Brain microvascular endothelial cell (primary cell): Measurements from ENCODE around the gene CACNG5.

Experiments
- DNase-seq: peaks from one replicate; pipeline ENCODE4 v3.0.0-alpha.2; 2020
- H3K27ac ChIP-seq: fragments of 250-450 bp; sonication (Bioruptor Pico); 2 replicates; pipeline ENCODE4 v1.5.1; 2020; ENCODE audit warnings: mild to moderate bottlenecking, moderate library complexity
- H3K27me3 ChIP-seq: fragments of 250-450 bp; sonication (Bioruptor Pico); replicated peaks from 2 replicates; pipeline ENCODE4 v1.5.1; 2020; ENCODE audit warnings: mild to moderate bottlenecking
- H3K36me3 ChIP-seq: fragments of 250-450 bp; sonication (Bioruptor Pico); replicated peaks from 2 replicates; pipeline ENCODE4 v1.5.1; 2020; ENCODE audit warnings: mild to moderate bottlenecking
- H3K4me3 ChIP-seq: 2 replicates; pipeline ENCODE4 v1.5.1; 2011; ENCODE audit warnings: low read depth, mild to moderate bottlenecking, control low read depth, low read length, moderate library complexity
- in situ Hi-C: cut with HindIII; loops from 2 replicates; pipeline ENCODE4 v1.10.0; 2017; ENCODE audit warnings: low sequenced_read_pairs, low pct_ligation_motif_present
- TF ChIP-seq, protein P1 (sequence below): IDR thresholded peaks from 2 replicates; pipeline ENCODE4 v1.5.1; 2011; ENCODE audit warnings: low read depth, mild to moderate bottlenecking, moderate library complexity, low read length, control low read depth, inconsistent platforms; ENCODE audit errors: missing control alignments

The CACNG5 gene

DNA sequence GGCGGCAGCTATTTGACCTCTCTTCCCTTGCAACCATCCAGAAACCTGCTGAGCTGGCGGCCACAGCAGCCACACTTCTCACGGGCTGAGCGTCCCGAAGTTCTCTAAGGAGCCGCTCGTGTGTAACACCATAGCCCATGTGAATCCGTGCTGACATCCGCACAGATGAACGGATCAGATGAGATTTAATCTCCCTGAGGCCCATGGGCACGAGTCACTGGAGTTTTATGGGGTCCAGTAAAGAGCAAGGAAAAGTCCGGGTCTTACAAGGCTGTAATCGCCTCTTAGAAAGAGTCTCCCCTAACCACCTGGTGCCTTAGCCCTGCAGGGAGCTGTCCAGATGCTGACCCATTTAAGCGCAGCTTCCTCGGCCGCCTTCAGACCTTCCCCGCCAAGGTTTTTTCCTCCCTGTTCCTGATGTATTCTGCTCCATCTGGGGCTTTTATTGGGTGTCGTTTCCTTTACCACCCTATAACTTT is 5.5 kb upstream of the CACNG5 start:
- TF ChIP-seq, protein P1, sequence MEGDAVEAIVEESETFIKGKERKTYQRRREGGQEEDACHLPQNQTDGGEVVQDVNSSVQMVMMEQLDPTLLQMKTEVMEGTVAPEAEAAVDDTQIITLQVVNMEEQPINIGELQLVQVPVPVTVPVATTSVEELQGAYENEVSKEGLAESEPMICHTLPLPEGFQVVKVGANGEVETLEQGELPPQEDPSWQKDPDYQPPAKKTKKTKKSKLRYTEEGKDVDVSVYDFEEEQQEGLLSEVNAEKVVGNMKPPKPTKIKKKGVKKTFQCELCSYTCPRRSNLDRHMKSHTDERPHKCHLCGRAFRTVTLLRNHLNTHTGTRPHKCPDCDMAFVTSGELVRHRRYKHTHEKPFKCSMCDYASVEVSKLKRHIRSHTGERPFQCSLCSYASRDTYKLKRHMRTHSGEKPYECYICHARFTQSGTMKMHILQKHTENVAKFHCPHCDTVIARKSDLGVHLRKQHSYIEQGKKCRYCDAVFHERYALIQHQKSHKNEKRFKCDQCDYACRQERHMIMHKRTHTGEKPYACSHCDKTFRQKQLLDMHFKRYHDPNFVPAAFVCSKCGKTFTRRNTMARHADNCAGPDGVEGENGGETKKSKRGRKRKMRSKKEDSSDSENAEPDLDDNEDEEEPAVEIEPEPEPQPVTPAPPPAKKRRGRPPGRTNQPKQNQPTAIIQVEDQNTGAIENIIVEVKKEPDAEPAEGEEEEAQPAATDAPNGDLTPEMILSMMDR, result no peak
- peak; percentile 58 for DNase-seq
- in situ Hi-C loops, result no loop called here
- no peak overlapping the region for H3K27ac ChIP-seq
- H3K4me3 ChIP-seq, result no peak overlapping the region
- peaks cover 8% of the 10 kb centered on the region for H3K27me3 ChIP-seq
- H3K36me3 ChIP-seq, result no peaks in the 10 kb centered on the region

DNA sequence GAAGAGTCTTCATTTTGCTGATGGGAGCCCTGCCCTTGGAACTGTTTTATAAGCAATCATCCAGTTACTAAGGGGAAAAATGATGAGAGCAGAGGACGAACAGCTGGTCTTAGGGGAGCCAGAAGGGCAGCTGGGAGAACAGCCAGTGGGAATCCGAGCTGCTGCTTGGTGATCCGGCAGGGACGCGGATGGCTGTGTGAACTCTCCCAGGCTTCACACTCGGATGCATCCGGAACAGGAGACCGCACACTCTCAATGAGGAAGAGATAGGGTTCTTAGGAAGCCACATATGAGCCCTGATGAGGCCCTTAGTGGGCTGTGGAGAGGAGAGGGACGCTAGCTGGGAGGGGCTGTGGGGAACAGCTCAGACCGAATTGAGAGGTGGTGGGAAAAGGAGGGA is 5.0 kb upstream of the CACNG5 start:
- DNase-seq, result no peak
- in situ Hi-C loops, result no loop called here
- TF ChIP-seq, protein P1, result no peak
- H3K4me3 ChIP-seq, result no peak overlapping the region
- H3K27ac ChIP-seq, result no peak overlapping the region
- no peaks in the 10 kb centered on the region for H3K36me3 ChIP-seq
- peaks cover 11% of the 10 kb centered on the region for H3K27me3 ChIP-seq

DNA sequence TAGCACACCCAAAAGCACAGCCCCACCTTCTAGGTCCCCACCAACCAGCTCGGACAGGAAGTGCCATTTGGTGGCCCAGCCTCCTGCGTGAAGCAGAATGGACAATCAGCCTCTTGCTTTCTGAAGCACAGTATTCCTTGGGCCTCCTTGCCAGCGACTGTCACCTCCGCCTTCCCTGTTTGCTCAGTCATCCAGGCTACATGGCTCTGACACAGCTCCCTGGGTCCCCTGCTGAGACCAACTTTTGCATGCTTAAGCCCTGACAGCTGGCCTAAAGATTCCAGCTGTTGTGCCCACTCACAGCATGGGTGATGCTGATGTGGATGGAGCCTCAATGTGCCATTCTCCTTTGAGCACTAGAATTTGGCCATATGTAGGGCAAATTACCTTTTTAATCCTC is 4.5 kb upstream of the CACNG5 start:
- Histone ChIP-seq H3K27me3 (peaks cover 15% of the 10 kb centered on the region), H3K27ac (no peak overlapping the region), H3K36me3 (no peaks in the 10 kb centered on the region), H3K4me3 (no peak overlapping the region)
- TF ChIP-seq, protein P1, result no peak
- no peak for DNase-seq
- in situ Hi-C loops, result no loop called here

DNA sequence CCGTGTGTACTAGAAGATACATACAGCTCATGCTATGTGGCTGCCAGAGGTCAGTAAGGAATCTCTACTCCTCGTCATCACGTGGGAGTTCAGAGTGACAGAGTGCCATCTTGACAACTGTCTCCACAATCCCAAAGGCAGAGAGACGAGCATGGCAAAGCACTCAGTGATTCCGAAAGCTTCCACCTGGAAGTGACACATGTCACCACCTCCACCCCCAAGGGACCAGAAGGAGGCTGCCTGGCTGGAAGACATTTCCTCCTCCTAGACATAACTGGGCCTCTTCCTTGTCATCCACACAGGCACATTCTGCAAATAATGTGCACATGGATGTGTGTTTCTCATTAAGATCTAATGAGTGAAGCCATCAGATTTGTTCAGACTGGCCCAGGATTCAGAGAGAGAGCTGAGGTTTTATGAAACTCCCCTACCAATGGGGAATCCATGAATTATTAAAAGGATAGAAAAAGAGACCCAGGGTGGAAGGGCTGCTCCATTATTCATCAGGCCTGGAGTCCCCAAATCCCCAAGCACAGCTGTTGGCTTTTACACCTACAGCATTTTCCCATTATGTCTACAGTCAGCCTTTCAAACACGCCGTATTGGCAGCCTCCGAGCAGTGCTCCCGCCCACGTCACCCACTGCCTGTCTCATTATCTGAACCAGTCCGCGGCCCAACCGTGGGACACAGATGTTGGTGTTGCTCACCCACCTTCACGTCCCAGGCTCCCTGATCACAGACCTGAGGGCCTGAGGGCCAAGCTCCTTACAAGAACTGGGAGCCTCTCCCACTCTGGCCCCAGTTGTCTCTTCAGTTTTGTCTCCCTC is 3.3 kb upstream of the CACNG5 start:
- DNase-seq, result no peak
- H3K27ac ChIP-seq, result no peak overlapping the region
- H3K36me3 ChIP-seq, result no peaks in the 10 kb centered on the region
- no peak overlapping the region for H3K4me3 ChIP-seq
- H3K27me3 ChIP-seq, result peaks cover 24% of the 10 kb centered on the region
- in situ Hi-C loops, result no loop called here
- TF ChIP-seq, protein P1, result no peak

GRCh38 chr17:66833201-66833600 is 1.7 kb upstream of the CACNG5 start:
- H3K36me3 ChIP-seq, result no peaks in the 10 kb centered on the region
- no peak for DNase-seq
- no peak overlapping the region for H3K4me3 ChIP-seq
- TF ChIP-seq, protein P1, result no peak
- H3K27ac ChIP-seq, result no peak overlapping the region
- in situ Hi-C loops, result no loop called here
- H3K27me3 ChIP-seq, result peaks cover 27% of the 10 kb centered on the region

DNA sequence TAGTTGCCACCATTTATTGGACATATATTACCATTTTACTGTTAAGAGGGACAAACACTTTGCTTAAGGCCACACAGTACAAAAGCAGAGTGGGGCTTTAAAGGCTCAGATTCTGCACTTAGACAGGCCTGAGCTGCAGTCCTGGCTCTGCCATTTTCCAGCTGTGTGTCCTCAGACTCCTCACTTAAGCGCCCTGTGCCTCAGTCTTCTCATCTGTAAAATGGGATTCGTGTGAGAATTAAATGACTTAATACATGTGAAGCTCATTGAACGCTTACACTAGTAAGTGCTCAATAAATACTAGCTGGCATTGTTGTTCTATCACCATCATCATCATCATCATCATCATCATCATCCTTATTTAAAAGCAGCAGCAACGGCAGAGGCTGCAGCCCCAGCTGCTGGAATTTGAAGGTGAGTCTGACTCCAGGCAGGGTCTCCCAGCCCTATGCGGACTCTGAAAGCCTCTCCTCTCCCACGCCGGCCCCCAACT is 445 bp upstream of the CACNG5 start:
- no peak overlapping the region for H3K27ac ChIP-seq
- in situ Hi-C loops, result no loop called here
- no peak overlapping the region for H3K4me3 ChIP-seq
- TF ChIP-seq, protein P1, result no peak
- peaks cover 27% of the 10 kb centered on the region for H3K27me3 ChIP-seq
- no peak for DNase-seq
- no peaks in the 10 kb centered on the region for H3K36me3 ChIP-seq
